GM12865 (cell line): ENCODE measurements around the gene IGFBP1.
"Not testable (repeated sequence)": the region's sequence is repeated elsewhere in the genome, so short reads cannot be mapped to it uniquely, and the experiment has no call there.

ENCODE experiments used
- DNase-seq: peaks from one replicate; pipeline ENCODE4 v3.0.0; 2010; ENCODE audit warnings: low read depth
- H3K4me3 ChIP-seq: 2 replicates; pipeline ENCODE4 v1.5.1; 2011; ENCODE audit warnings: mild to moderate bottlenecking, low read depth, low read length, control low read depth
- TF ChIP-seq, protein P1 (sequence below): IDR thresholded peaks from 2 replicates; pipeline ENCODE4 v1.5.1; 2011; ENCODE audit warnings: low read length, control low read depth, low read depth, inconsistent platforms; ENCODE audit not compliant: insufficient read depth; ENCODE audit errors: missing control alignments

Gene IGFBP1

DNA sequence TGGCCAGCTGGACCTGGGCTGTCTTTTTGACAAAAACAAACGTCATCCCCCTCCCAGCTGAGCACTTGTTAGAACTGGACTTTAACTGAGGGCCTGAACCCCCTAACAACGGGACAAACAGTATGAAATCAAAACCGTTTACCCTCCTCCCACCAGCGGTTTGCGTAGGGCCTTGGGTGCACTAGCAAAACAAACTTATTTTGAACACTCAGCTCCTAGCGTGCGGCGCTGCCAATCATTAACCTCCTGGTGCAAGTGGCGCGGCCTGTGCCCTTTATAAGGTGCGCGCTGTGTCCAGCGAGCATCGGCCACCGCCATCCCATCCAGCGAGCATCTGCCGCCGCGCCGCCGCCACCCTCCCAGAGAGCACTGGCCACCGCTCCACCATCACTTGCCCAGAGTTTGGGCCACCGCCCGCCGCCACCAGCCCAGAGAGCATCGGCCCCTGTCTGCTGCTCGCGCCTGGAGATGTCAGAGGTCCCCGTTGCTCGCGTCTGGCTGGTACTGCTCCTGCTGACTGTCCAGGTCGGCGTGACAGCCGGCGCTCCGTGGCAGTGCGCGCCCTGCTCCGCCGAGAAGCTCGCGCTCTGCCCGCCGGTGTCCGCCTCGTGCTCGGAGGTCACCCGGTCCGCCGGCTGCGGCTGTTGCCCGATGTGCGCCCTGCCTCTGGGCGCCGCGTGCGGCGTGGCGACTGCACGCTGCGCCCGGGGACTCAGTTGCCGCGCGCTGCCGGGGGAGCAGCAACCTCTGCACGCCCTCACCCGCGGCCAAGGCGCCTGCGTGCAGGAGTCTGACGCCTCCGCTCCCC, at the start of gene IGFBP1:
IGFBP1 (plus strand) TSS at position 304 of the 808 bp plus-strand sequence; CDS start at position 469, 165 bp downstream.
- no peak within 1 kb of the TSS for H3K4me3 ChIP-seq
- peak; percentile 10 for DNase-seq
- TF ChIP-seq, protein P1, sequence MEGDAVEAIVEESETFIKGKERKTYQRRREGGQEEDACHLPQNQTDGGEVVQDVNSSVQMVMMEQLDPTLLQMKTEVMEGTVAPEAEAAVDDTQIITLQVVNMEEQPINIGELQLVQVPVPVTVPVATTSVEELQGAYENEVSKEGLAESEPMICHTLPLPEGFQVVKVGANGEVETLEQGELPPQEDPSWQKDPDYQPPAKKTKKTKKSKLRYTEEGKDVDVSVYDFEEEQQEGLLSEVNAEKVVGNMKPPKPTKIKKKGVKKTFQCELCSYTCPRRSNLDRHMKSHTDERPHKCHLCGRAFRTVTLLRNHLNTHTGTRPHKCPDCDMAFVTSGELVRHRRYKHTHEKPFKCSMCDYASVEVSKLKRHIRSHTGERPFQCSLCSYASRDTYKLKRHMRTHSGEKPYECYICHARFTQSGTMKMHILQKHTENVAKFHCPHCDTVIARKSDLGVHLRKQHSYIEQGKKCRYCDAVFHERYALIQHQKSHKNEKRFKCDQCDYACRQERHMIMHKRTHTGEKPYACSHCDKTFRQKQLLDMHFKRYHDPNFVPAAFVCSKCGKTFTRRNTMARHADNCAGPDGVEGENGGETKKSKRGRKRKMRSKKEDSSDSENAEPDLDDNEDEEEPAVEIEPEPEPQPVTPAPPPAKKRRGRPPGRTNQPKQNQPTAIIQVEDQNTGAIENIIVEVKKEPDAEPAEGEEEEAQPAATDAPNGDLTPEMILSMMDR, result no peak

DNA sequence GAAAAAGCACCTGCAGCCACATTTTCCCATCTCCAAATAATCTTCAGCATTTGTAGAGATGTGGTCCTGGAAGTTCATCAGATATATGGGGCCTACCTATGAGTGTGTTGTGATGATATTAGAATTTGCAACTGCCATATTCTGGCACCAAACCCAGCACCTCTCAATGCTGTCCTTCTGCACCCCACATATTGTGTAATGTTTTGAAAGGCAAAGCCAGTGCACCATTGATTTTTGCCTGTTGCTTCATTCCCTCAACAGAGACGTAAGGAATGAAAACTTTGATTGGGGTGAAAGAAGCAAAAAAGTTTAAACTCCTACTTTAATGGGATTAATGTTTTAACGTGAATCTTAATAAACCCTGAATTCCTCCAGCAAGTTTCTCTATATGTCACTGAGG, 49.4 kb upstream of the IGFBP1 start:
- not testable (repeated sequence) for H3K4me3 ChIP-seq, DNase-seq

DNA sequence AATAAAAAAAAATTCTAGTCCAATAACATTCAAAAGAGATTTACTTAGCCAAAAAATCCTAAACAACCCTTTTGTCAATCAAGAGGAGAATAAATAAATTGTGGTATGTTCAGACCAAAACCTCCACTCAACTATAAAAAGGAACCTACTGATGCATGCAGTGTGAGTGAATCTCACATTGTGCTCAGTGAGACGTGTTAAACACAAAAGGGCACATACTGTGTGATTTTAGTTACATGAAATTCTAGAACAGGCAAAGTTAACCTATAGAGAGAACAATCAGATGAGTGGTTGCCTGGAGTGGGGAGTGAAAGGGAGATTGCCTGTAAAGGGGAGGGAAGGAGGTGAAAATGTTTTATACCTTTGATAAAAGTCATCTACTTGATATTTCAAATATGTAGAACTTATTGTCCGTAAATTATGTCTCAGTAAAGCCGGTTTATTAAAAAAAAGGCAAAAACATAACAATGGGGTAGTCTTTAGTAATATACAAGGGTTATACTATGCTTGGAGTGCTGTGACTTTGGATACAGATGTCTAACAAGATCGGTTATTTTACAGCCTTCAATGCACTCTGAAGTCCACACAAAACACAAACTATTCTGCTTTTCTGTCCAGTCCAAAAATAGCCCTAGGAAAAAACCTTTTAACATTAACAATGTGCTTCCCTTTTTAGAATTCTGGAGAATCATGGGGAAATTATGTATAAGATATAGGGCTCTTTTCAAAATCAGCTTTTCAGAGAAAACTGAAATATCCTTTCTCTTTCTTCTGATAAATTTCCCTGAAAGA, 46.2 kb upstream of the IGFBP1 start:
- peak; percentile 7 for DNase-seq
- not testable (repeated sequence) for H3K4me3 ChIP-seq

DNA sequence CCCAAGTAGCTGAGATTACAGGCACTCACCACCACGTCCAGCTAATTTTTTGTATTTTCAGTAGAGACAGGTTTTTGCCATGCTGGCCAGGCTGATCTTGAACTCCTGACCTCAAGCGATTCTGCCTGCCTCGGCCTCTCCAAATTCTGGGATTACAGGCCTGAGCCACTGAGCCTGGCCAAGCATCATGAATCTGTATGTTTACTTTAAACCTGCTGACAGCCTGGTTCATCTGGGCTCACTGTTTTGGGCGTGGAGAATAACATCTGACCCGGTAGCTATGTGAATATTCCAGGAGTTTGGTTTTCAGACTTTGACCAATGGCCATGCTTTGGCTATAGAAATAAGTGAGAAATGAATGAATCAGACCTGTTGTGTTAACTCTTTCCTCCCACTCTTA, 41.8 kb upstream of the IGFBP1 start:
- H3K4me3 ChIP-seq, DNase-seq: not testable (repeated sequence)

DNA sequence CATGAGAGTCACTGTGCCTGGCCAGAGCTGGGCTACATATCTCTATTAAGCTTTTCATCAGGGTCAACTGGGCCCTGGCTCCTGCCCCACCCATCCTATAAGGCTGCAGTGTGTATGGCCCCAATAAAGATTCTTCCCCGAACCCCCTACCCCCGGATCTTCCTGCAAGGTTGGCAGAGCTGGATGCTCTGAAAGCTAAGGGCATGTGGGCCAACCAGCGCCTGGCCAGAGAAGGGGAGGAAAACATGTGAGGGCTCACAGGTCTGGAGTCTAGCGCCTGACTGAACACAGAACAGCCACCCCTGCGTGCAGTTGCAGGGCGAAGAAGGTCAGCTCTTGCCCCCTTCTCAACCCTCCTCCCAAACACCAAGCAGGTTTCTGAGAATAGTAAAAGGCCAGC, 39.6 kb upstream of the IGFBP1 start:
- not testable (repeated sequence) for DNase-seq, H3K4me3 ChIP-seq

DNA sequence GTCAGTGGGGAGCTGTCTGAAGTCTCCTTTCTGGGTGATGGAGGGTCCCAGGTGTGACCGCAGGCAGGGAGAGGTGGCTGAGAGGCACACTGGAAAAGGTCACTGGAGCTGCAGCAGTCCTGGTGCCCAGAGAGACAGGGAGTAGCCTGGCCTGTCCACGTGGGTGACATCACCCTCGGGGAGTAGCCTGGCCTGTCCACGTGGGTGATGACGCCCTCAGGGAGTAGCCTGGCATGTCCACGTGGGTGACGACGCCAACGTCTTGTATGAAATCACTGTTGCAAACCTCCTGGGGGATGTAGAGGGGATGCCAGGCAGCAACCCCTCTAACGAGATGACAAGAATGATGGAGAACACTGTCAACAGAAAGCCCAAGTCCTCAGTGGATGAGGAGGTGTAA, 35.3 kb upstream of the IGFBP1 start:
- not testable (repeated sequence) for DNase-seq, H3K4me3 ChIP-seq

DNA sequence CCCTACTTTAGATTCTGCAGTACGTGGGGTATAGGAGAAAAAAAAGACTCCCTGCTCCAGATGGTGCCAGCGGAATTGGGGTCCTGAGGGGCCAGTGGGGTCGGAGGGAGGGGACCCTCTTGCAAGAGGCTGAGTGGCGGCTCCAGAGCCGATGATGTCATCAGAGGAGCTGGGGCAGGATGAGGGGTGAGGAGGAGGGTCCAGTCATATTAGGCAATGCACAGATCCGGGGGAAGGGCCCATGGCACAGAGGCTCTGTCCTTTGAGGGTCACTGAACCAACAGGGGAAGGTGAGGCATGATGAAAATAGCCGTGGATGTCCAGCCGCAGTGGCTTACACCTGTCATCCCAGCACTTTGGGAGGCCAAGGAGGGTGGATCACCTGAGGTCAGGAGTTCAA, 34.8 kb upstream of the IGFBP1 start:
- DNase-seq, H3K4me3 ChIP-seq: not testable (repeated sequence)

DNA sequence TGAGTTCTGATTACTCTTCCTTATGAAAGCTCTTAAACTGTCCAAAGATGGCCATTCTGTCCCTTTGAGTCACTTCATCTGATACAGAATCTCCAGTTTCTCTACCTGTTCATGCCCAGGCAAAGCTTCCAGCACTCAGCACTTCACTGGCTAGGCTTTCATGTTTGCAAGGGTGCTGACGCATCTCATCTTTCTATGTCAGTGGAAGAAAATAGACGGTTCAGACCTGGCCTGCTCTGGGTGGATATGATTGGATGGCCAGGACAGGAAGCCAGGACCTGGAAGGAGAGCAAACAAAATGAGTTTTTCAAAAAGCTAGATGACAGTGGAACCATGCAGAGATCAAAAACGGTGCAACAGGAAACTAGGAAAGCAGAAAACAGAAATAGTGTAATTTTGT, 32.6 kb upstream of the IGFBP1 start:
- not testable (repeated sequence) for DNase-seq

DNA sequence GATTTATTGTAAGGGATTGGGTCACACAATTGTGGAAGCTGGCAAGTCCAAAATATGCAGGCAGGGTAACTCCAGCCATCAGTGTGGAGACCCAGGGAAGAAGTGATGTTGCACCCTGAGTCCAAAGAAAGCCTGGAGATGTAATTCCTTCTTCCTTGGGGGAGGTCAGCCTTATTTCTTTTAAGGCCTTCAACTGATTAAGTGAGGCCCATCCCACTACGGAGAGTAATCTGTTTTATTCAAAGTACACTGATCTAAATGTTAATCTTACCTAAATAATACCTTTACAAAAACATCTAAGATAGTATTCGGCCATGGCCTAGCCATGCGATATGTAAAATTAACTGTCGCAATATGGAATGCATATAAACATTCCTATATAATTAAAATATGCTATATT, 31.4 kb upstream of the IGFBP1 start:
- DNase-seq, H3K4me3 ChIP-seq: not testable (repeated sequence)

More for the DNA sequence above, 32.6 kb upstream of the IGFBP1 start:
- H3K4me3 ChIP-seq, result not testable (repeated sequence)

DNA sequence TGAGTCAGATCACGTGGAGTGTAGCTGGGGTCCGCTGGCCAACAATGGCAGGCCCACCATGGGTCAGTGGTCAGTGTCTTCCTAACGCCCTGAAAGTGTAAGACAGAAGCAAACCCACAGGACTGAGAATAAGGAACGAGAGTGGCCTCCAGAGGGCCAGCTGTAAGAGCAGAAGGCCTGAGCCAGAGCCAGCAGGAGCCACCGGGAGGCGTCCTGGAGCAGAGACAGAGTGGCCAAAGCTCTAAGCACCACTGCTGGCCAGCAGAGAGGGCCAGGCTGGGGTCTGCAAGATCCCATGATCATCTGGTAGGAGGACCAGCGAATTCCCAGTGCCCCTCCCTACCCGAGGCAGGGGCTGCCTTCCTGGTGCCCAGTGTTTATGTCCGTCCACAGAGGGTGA, 24.6 kb upstream of the IGFBP1 start:
- TF ChIP-seq, protein P1, result no peak
- no peak for DNase-seq
- no peak overlapping the region for H3K4me3 ChIP-seq

DNA sequence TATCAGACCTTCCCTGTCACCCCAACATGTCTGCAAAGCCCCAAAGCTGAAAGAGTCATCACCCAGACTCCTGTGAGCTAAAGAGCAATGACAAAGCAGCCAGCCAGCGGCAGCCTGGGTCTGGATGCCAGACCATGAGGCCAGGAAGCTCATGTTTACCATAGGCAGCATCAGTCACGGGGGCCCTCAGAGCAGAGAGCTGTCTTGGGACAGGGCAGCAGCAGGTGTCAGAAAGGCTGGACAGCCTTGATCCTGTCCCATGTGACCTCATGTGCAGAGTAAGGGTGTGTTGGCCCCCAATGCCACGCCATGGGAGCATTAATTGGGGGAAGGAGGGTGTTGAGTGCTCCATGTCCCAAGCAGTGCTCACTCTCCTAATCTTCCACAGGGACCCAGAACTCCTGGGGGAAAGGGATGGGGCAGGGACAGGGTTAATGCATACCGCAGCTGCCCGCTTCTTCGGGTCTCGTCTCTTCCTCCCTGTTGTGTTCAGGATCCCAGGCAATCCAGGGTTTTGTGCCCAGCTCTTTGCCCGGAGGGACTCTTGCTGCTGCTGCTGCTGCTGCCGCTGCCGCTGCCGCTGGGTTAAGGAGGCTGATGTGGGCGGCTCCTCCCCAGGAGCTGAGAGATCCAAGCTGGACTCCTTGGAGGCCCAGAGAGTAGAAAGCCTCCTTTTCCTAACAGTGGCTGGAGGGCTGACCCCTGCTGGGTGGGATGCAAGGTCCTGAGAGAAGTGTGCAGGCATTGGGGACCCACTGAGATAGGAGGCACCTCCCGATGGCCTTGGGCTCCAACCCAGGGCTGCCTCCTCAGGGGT, 22.5 kb upstream of the IGFBP1 start:
- TF ChIP-seq, protein P1, result no peak
- no peak for DNase-seq

More for the DNA sequence above, 22.5 kb upstream of the IGFBP1 start:
- H3K4me3 ChIP-seq, result no peak overlapping the region
